Activated CD4-positive, alpha-beta T cell treated with anti-CD3 and anti-CD28 coated beads, Interleukin-2, amount 50 U/mL, for 1 hour (primary cell): ENCODE results near the gene FBXL14.
"Not testable (repeated sequence)": the region's sequence is repeated elsewhere in the genome, so short reads cannot be mapped to it uniquely, and the experiment has no call there.

Experiments used
- DNase-seq: peaks from one replicate; pipeline ENCODE4 v3.0.0-alpha.2; 2020

Gene FBXL14

DNA sequence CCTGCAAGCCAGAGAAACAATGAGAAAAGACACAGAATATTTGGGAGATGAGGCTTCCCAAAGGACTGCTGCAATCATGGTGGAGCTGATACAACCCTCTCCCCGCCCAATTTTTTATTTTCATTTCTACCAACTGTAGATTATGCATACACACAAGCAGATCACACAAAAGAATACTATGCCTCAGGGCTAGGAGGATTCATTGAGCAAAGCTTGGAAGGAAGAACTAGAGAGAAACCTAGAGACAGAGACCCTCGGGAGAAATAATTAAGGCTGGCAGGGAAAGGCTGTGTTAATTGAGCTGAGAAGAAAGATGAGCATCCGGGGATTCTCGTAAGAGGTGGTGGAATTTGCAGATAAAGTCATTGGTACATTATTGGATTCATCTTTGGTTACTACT, 24.8 kb upstream of the FBXL14 start:
- DNase-seq = no peak

DNA sequence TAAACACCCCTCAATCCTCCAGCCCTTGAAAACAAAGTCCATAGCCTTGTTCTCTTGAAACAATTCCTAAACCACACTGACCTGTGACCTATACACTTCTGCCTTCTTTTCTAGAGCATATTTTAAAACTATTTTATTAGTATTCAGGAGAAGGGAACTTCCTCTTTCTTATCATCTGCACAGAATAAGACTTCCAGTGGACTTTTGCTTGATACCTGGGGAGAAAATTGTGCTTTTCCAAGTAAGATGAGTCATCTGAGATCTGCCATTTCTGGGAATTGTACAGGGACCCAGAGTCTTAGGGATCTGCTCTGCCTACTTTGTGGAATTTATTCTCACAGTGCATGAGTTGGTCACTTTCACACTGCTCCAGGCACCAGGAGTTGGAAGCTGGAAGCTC, 24.1 kb upstream of the FBXL14 start:
- no peak for DNase-seq

DNA sequence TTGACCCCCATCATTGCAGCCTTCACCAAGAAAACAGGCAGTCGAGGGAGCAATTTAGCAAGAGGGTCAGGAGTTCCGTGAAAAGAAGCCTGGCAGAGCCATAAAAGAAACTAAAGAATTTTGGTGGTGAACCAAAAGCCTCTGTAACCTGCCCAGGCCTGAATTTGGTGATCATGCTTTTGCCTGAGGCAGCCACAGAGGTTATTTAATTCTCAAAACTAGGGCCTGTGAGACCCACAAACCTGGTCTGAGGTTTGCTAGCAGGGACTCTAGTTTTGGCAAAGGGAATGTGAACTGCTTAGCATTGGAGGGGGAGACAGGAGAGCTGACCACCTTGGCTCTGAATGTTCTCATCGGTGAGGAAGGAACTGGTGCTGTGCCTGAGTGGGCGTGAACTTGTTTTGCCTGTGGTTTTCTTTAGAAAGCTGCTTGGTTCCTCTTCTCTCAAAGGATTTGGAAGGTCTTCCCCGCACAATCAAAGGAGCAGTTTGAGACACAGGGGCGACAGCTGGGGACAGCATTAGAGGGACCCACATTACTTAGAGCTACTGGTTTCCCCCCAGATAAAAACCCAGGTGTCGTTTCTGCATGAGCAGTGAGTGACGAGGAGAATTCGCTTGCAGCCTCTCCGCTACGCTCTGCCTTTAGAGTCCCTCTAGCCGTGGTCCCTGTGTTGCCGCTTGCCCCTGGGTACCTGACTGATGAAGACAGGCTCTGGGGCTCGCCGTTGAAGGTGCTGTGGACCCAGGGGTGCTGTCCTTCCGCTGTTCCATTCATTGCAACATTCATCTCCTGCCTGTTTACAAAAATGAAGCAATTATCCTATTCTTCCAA, 22.1 kb upstream of the FBXL14 start:
- no peak for DNase-seq

DNA sequence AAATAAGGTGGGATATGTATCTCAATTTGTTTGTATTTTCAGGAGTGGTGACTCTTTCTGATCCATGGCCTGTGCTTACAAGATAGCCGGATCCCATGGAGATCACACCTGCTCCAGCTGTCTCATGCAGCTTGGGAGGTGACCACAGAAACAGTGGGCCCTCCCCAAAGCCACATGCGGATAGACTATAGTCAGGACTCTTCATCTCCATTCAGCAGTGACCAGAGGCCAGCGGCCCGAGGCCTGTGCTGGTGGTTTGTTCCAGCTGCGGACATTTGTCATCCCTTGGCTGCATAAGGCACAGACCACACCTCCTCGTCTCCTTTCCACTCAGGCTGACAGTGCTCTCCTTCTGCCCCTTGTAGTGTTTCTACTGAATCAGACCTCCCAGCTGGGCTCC, 20.0 kb upstream of the FBXL14 start:
- DNase-seq = no peak

DNA sequence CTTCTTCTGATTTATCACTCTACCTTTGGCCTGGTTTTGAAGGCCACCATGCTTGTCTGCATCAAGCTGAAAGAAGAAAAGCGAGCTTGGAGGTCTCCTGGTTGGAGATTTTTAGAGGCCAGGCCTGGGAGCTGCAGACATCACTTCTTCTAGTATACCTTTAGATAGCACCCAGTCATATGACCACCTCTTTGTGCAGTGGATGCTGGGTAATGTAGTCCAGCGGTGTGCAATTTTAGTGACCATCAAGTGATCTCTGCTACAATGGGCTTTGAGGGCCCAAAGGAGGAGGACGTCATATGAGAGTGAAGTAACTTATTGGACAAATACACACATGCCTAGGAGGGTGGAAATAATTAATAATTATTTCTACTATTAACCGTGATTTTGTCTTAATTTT, 19.5 kb upstream of the FBXL14 start:
- no peak for DNase-seq

DNA sequence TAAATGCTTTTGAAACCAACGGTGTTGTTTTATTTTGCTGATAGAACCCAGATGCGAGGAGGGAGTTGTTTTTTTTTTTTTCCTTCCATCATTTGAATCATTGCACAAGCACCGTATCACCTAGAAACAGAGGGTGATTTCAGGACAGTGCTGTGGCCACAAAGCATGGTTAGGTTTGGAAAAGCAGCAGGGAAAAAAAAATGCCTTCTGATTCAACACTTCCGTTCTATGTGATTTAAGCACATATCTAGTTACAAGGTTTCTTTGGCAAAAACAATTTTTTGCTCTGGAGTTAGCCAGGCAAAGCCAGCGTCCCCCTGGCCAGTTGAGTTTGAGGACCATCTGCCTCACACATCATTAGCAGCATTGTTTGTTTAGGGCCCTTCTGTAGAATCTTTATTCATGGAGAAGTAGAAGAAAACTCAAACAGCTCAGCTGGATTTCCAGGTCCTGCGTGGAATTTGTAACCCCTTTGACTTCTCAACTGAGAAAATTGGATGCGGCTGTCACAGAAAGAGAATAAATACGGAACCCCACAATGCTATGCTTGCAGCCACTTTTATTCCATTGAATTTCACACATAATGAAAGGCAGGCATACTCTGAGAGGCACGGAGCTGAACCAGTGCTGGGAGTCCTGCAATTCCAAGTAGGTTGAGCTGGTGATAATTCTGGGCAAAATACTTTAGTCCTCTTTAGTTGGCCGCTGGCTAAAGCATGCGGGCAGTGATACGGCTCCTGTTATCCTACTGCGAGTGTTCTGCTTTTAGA, 17.6 kb upstream of the FBXL14 start:
- DNase-seq = no peak

DNA sequence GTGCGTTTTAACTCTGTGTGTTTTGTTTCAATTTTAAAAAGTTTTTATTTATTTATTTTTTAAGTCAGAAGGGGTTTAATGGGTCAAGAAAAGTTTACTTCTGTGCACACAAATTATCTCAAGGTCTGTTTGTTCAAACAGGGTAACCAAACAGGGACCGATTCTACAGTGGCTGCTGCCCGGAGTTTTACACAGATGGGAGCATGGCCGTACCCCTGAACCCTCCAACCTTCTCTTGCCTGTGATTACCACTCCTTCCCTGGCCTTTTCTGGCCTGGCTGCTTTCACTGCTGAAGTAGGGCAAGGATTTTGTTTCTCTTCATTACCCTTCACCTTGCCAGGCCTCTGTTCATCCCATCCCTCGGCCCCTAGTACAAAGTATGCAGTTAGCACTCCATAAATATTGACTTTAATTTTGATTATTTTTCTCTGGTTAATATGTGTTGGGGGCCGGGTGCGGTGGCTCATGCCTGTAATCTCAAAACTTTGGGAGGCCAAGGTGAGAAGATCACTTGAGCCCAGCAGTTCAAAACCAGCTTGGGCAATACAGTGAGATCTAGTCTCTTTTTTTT, 15.8 kb upstream of the FBXL14 start:
- DNase-seq = no peak

DNA sequence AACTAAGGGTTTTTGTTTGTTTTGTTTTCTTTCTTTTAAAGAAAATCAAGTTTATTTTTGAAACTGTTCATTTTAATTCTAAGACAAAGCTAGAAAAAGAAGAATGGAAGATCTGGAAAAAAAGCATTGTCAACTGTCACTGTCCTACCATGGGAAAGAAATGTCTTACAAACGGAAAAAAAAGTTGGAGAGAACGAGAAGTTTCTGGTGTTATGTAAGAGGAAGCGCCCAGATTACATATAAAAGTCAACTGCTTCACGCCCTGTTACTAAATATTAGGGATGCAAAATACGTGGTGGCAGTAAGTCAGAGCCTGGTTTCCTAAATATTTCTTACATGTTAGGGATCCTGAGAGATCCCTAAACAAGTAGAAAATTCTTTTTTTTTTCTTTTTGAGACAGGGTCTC, 14.3 kb upstream of the FBXL14 start:
- no peak for DNase-seq

DNA sequence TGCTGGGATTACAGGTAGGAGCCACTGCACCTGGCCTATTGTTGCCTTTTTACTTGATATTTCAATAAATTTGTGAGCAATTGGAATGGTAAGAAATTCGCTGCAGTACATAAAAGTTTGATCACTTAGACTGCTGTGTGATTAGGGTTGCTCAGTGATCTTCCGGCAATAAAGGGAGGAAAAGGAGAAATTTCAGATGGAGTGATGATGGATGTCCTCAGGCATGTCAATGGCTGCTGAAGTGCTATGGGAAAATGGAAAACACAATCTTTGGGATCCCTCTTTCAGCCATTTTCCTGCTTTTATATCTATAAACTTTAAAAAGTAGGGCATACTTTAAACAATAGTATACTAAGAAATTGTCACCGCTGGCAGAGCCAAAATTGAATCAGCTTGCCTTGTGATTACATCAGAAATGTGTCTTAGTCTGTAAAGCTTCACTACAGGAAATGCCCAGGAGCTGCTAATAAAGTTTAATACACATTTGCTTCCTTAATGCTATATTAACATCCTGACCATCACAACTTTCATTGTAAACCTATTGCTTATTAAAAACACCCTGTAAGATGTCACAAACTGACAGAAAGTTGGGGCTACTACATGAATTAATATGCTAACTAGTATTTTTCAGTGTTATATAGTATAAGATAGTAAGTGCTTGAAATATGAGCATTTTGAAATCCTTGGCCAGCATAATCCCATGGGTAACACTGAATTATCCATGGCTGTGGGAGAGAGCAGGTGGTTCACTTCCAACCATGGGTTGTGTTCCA, 13.7 kb upstream of the FBXL14 start:
- DNase-seq = no peak

DNA sequence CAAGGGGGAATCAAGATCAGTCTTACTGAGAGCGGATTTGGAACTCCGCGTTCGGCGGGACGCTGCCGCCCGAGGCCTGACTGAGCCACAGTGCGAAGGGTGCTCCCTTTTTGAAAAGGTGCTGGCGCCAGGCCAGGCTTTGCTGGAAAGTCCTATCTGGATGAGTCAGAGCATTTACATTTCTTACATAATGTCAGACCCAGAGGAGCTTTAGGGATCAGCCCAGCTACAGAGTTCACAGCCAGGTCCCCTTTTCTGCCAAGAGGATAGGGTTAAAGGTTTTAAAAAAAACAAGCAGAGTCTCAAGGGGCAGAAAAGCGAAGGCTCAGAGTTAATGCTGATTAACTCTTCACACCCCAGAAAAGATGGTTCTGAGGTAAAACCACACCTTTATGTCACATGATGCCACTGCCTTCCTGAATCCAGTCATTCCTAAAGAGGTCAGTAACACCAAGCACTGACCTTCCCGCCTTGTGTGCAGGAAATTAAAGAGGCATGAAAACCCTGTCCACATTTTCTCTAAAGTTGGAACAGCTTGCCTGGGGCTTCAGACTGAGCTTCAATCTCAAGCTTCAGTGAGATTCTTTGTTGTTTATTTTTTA, 11.7 kb upstream of the FBXL14 start:
- DNase-seq = peak; percentile 47

DNA sequence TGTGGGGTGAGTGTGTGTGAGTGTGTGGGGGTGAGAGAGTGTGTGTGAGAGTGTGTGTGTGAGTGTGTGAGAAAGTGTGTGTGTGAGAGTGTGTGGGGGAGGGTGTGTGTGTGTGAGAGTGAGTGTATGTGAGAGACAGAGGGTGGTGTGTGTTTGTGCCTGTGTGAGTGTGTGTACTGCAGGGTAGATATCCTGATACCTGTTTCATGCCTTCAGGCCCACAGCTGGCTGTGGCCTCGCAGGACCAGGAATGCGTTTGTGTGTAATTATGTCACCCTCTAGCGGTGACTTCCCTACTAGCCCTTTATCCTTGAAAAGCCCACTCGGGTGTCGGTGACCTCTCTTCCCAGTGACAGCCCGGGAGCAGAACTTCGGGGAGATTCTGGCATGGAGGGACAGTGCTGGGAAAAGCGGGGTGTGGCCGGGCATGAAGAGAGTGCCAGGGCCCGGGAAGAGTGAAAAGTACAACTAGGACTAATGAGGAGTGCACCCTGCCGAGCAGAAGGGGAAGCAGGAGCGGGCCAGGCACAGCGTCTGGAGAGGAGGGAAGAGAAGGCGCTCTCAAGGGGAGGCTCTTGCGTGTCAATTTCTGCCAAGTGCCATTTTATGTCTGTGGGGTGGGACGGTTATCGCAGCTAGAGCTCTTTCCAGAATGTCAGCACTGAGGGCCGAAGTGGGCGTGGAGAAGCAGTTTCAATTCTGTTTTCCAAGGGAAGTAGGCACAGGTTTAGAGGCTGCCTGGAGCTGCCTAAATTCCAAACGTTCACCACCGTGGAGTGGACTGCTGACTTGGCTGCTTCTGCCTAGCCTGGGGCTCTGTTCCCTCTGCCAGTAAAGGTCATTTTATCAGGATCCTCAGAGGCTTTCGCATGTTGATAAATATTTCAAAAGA, 11.0 kb upstream of the FBXL14 start:
- DNase-seq = peak; percentile 45

DNA sequence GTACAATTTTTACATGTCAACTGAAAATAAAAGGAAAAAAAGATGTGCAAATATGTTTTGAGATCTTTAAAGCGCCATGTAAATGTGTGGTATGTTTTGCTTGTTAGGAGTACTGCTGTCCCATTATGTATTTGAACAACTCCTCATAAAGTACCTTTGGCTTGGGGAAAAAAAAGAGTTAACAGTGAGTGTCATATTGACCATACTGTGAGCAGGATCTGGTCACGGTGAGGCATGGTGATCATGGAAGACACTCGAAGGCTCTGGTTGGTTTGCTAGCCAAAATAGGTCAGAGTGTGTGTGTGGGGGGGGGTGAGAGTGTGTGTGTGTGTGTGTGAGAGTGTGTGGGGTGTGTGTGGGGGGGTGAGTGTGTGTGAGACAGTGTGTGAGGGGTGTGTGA, 10.1 kb upstream of the FBXL14 start:
- no peak for DNase-seq

DNA sequence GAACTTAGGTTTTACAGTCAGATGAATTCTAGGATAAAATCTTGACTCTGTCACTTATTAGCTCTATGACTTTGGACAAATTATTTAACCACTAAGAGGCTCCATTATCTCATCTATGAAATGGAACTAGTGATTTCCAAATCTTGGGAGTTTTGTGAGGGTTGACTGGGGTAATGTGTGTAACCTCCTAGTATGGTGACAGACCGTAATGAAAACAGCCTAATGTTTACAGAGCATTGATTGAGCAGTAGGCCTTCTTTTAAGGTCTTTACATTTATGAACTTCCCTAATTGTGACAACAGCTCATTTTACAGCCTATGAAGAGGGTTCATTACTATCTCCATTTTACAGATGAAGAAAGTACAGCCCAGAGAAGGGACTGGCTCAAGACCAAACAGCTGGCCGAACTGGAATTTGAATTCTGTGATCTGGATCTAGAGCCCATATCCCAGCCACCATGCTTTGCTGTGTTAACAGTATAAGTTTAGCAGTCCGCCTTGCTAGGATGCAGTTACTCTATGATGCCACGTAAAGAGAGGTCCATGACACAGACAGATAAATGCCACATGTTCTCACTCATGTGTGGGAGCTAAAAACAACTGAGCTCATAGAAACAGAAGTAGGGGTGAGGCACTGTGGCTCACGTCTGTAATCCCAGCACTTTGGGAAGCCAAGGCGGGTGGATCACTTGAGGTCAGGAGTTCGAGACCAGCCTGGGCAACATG, 9.1 kb upstream of the FBXL14 start:
- no peak for DNase-seq

DNA sequence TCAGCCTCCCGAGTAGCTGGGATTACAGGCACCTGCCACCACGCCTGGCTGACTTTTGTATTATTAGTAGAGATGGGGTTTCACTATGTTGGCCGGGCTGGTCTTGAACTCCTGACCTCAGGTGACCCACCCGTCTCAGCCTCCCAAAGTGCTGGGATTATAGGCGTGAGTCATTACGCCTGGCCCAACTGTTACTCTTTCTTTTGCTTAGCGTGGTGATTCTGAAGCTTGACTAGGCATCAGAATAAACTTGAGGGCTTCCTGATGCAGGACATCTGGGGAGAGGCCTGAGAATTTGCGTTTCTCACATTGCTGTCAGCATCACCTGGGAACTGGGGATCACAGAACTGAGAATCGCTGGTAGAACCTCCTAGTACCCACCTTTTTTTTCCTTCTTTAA, 8.3 kb upstream of the FBXL14 start:
- not testable (repeated sequence) for DNase-seq

DNA sequence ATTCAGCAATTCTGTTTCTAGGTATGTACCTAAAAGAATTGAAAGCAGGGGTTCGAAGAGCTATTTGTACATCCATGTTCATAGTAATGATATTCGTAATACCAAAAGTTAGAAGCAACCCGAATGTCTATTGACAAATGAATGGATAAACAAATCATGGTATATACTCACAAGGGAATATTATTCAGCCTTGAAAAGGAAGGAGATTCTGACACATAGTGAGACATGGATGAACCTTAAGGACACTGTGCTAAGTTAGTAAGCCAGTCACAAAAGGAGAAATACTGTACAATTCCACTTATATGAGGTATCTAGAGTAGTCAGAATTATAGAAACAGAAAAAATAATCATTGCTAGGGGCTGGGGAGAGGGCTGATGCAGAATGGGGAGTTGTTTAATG, 4.4 kb upstream of the FBXL14 start:
- DNase-seq = no peak

DNA sequence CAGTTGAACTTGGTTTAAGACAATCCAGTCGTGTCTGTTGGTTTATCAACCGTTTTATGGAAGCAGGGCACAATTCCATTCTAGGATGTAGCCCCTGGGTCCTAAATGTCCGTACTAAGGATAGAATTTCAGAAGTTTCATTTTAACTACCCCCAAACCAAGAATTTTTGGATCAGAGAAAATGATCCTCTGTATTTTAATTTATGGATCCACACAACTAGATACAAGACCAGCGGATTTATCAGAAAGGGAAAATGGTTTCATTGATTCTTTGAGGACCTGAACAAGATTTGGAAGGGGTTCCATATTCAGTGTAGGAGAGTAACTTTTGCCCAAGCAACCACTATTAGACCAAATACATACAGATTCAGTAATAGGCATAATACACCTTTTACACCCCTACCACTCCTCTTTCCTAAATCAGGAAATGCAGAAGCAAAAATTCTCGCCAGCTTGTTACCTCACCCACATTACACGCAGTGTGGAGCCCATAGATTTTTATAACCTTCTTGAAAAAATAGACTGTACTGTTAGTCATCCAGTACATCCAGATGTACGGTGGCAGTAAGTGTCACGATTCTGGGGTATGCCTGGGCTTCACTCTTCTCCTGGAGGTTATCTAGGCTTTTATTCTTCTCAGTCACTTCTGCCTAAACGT, 1.4 kb upstream of the FBXL14 start:
- DNase-seq = no peak

DNA sequence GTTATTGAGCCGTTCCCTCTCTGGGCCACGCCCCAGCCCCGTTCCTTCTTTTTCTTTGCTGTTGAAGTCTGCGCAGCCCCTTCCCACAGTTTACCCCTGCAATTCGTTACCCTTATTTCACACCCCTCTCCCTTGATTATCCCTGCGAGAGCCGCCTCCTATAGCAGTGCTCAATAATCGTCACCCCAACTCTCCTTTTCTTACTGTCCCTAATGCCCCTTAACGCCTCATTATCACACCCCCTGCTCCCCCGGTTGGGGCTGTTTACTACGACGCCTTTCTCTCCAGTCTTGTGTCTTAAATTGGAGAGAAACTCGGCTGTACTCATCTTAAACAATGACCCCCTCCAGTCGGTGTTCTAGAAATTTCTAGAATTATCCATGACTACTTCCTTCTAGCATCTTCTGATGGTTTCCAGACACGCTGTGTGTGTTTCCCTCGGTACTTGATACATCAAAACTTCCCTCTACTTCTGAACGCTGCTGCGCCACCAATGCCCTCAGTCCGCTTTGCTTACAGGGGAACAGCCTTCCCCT, 713 bp upstream of the FBXL14 start:
- no peak for DNase-seq

DNA sequence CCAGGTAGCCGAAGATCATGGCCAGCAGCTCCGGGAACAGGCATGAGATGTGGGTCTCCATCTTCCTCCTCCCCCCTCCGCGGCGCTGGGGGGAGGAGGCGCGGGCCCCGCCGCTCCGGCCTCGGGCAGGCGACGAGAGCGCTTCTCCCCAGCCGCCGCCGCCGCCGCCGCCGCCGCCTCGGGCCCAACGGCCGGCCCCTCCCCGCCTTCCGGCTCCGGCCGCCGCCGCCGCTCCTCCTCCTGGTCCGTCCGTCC, 448 bp downstream of the FBXL14 start:
- DNase-seq = no peak

DNA sequence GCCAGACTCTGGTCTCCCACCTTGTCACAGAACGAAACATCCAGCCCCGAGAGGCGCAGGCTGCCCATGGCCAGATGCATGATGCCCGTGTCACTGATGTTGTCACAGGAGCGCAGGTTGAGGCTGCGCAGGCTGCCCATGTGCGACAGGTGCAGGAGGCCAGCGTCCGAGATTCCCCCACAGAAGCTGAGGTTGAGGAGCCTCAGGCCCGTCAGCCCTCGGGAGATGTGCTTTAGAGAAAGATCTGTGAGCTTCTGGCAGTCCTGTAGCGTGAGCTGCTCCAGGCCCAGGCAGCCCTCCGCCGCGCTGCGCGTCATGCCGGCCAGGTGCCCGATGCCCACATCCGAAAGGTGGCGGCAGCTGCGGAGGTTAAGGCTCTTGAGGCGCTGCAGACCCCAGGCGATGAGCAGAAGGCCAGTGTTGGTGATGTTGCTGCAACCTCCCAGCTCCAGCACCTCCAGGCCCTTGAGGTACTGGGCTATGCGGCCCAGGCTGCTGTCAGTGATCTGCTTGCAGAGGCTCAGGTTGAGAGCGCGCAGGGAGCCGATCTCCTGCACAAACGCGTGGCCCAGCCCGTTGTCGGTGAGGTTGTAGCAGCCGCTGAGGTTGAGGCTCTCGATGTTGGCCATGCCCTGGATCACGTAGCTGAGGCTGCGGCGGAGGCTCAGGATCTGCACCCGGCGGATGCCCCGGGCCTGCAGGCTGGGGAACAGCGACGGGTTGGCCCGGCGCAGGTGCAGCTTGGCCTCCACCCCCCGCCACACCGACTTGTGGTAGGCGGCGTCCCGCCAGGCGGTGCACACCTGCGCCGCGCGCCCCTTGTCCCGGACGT, 991 bp downstream of the FBXL14 start:
- peak; percentile 53 for DNase-seq
